IPS-15b (cell line): ENCODE data around the gene HIVEP3.

Experiments
- H3K27me3 ChIP-seq: one replicate; pipeline ENCODE4 v1.6.1; 2013; ENCODE audit warnings: low read length; ENCODE audit not compliant: control insufficient read depth, insufficient read depth
- H3K36me3 ChIP-seq: one replicate; pipeline ENCODE4 v1.6.1; 2013; ENCODE audit warnings: low read length; ENCODE audit not compliant: control insufficient read depth, insufficient read depth
- H3K4me1 ChIP-seq: one replicate; pipeline ENCODE4 v1.6.1; 2013; ENCODE audit warnings: mild to moderate bottlenecking, low read length; ENCODE audit not compliant: control insufficient read depth, insufficient read depth
- H3K4me3 ChIP-seq: one replicate; pipeline ENCODE4 v1.5.1; 2013; ENCODE audit warnings: low read depth, low read length
- H3K9ac ChIP-seq: one replicate; pipeline ENCODE4 v1.6.1; 2013; ENCODE audit warnings: low read depth, mild to moderate bottlenecking, low read length
- H3K9me3 ChIP-seq: one replicate; pipeline ENCODE4 v1.6.1; 2013; ENCODE audit warnings: mild to moderate bottlenecking, low read length; ENCODE audit not compliant: control insufficient read depth, insufficient read depth

HIVEP3 gene

GRCh38 chr1:41687007-41687406 lies 231.7 kb downstream of the HIVEP3 start:
- H3K36me3 ChIP-seq: no peaks in the 10 kb centered on the region
- no peak overlapping the region for H3K4me3 ChIP-seq
- no peak overlapping the region for H3K9ac ChIP-seq
- H3K4me1 ChIP-seq: no peaks in the 10 kb centered on the region
- no peaks in the 10 kb centered on the region for H3K9me3 ChIP-seq
- H3K27me3 ChIP-seq: no peaks in the 10 kb centered on the region

- no peaks in the 10 kb centered on the region for H3K27me3 ChIP-seq
- no peak overlapping the region for H3K4me3 ChIP-seq
- H3K9me3 ChIP-seq: no peaks in the 10 kb centered on the region
- no peak overlapping the region for H3K9ac ChIP-seq
- no peaks in the 10 kb centered on the region for H3K36me3 ChIP-seq
- no peaks in the 10 kb centered on the region for H3K4me1 ChIP-seq
These were observed 234.8 kb downstream of the HIVEP3 start for GRCh38 chr1:41683681-41684500.

- Histone ChIP-seq H3K4me3 (no peak overlapping the region), H3K9ac (no peak overlapping the region), H3K36me3 (no peaks in the 10 kb centered on the region), H3K4me1 (no peaks in the 10 kb centered on the region), H3K27me3 (no peaks in the 10 kb centered on the region), H3K9me3 (no peaks in the 10 kb centered on the region)
These were observed 235.7 kb downstream of the HIVEP3 start for GRCh38 chr1:41682845-41683625.

GRCh38 chr1:41682149-41682548 lies 236.6 kb downstream of the HIVEP3 start:
- H3K9ac ChIP-seq: no peak overlapping the region
- no peaks in the 10 kb centered on the region for H3K4me1 ChIP-seq
- H3K27me3 ChIP-seq: no peaks in the 10 kb centered on the region
- H3K9me3 ChIP-seq: no peaks in the 10 kb centered on the region
- no peak overlapping the region for H3K4me3 ChIP-seq
- no peaks in the 10 kb centered on the region for H3K36me3 ChIP-seq

GRCh38 chr1:41681331-41682098 lies 237.2 kb downstream of the HIVEP3 start:
- H3K4me1 ChIP-seq: no peaks in the 10 kb centered on the region
- no peak overlapping the region for H3K9ac ChIP-seq
- H3K27me3 ChIP-seq: no peaks in the 10 kb centered on the region
- H3K36me3 ChIP-seq: no peaks in the 10 kb centered on the region
- no peaks in the 10 kb centered on the region for H3K9me3 ChIP-seq
- no peak overlapping the region for H3K4me3 ChIP-seq

GRCh38 chr1:41679994-41680393 lies 238.7 kb downstream of the HIVEP3 start:
- H3K27me3 ChIP-seq: no peaks in the 10 kb centered on the region
- no peak overlapping the region for H3K4me3 ChIP-seq
- H3K9me3 ChIP-seq: no peaks in the 10 kb centered on the region
- H3K4me1 ChIP-seq: no peaks in the 10 kb centered on the region
- H3K36me3 ChIP-seq: no peaks in the 10 kb centered on the region
- no peak overlapping the region for H3K9ac ChIP-seq

GRCh38 chr1:41679531-41679930 lies 239.2 kb downstream of the HIVEP3 start:
- no peak overlapping the region for H3K9ac ChIP-seq
- H3K4me3 ChIP-seq: no peak overlapping the region
- H3K27me3 ChIP-seq: no peaks in the 10 kb centered on the region
- H3K9me3 ChIP-seq: no peaks in the 10 kb centered on the region
- no peaks in the 10 kb centered on the region for H3K36me3 ChIP-seq
- no peaks in the 10 kb centered on the region for H3K4me1 ChIP-seq

GRCh38 chr1:41678111-41678878 lies 240.4 kb downstream of the HIVEP3 start:
- Histone ChIP-seq H3K36me3 (no peaks in the 10 kb centered on the region), H3K4me3 (no peak overlapping the region), H3K9me3 (no peaks in the 10 kb centered on the region), H3K4me1 (no peaks in the 10 kb centered on the region), H3K27me3 (no peaks in the 10 kb centered on the region), H3K9ac (no peak overlapping the region)

- Histone ChIP-seq H3K36me3 (no peaks in the 10 kb centered on the region), H3K9ac (no peak overlapping the region), H3K27me3 (no peaks in the 10 kb centered on the region), H3K4me1 (no peaks in the 10 kb centered on the region), H3K9me3 (no peaks in the 10 kb centered on the region), H3K4me3 (no peak overlapping the region)
These were observed 241.1 kb downstream of the HIVEP3 start for GRCh38 chr1:41677620-41678019.

GRCh38 chr1:41675401-41675800 lies 243.3 kb downstream of the HIVEP3 start:
- Histone ChIP-seq H3K36me3 (no peaks in the 10 kb centered on the region), H3K27me3 (no peaks in the 10 kb centered on the region), H3K4me1 (no peaks in the 10 kb centered on the region), H3K4me3 (no peak overlapping the region), H3K9ac (no peak overlapping the region), H3K9me3 (no peaks in the 10 kb centered on the region)

GRCh38 chr1:41674522-41674921 lies 244.2 kb downstream of the HIVEP3 start:
- Histone ChIP-seq H3K9me3 (no peaks in the 10 kb centered on the region), H3K4me3 (no peak overlapping the region), H3K9ac (no peak overlapping the region), H3K4me1 (no peaks in the 10 kb centered on the region), H3K36me3 (no peaks in the 10 kb centered on the region), H3K27me3 (no peaks in the 10 kb centered on the region)
